GM19238 (cell line): ENCODE data around the gene WNT3A.

Source experiments
- DNase-seq: peaks from one replicate; pipeline ENCODE4 v3.0.0; 2011; ENCODE audit warnings: low spot score; ENCODE audit not compliant: insufficient read length

Gene WNT3A

GRCh38 chr1:227999056-227999930, 7.5 kb upstream of the WNT3A start:
- DNase-seq = peak; percentile 69

GRCh38 chr1:228000416-228000815, 6.4 kb upstream of the WNT3A start:
- no peak for DNase-seq

DNA sequence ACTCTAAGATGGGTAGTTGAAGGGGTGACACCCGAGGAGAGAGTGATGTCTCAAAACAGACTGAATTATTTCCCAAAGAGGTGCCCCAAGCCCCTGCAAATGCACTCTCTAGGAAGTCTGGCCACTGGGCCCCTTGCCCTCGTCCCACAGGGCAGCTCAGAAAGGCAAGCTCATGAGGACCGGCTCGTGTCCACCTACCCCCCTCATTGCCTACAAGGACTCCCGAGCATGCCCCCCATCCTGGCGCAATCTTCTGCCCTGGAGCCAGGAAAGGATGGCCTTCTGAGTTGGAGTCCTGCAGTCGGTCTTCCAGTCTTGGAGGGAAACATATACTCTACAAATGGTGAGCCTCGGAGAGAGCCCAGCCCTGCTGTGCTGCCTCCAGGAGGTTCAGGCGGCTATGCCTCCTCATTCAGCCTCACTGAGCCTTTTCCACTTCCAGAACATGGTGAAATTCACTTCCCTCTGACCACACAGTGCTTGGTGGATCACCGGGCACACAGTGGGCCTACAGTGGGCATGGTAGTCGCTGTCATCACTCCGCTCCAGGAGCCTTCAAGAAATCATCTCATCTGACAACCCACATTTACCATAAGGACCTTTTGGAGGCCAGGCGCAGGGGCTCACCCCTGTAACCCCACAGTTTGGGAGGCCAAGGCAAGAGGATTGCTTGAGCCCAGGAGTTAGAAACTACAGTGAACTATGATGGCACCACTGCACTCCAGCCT, 5.8 kb upstream of the WNT3A start:
- DNase-seq = no peak

- no peak for DNase-seq
These were observed 4.9 kb upstream of the WNT3A start for GRCh38 chr1:228001738-228002535.

GRCh38 chr1:228002792-228003191, 4.0 kb upstream of the WNT3A start:
- no peak for DNase-seq

DNA sequence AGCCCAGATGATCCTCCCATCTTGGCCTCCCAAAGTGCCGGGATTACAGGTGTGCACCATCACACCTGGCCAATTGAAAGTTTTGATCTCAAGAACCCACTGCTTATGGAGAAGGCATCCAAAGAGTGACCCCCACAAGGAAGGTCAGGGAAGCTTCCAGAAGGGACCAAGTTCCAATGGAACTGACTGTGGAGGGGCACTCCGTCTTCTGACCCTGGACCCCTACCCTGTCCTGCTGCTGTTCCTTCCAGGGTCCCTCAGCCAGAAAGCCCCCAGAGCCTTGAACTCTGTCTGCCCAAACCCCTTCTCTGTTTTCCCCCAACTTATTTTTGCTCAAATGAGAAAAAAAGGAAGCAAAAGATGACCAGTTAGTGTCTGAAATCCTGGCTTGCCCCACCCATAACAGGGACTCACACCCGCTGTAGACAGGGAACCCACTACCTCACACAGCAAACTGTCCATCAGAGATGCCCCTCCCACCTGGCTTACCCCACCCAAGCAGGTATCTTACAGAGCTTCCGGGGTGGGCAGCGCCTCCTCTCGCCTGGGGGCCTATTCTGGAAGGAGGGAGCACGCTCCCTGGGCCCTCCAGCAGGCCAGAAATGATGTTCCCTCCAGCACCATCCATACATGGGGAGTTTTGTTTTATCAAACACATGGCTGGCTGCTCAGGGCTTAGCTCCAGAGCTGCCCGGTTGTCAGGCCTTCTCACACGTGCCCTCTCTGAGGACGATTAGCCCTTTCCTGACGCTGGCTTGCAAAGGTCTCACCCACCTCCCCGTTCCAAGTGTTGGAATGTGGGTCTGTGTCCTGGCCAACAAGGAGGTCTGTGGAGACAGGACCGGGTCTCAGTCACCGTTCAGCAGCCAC, 3.1 kb upstream of the WNT3A start:
- no peak for DNase-seq

DNA sequence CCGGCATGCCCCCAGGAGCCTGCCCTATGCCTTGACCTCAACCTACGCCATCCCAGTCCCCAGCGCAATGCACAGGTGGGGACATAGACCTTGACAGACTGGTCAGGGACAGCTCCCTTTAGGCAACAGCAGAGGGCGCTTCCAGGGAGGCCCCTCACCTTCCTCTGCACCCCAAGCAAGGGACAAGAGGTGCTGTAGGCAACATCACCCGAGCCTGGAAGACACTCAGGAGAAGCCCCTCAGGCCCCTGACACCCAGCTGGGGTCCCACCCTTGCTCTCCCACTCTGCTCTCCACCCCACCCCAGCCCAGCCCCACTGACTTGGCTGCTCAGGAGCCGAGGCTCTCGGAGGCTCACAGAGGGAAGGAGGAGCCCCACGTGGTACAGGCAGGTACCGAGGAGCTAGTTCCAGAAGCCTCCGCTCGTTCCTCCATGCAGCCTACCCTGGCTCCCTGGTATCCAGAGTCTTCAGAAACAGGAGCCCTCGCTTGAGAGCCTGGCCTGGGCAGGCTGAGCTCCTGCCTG, 2.4 kb upstream of the WNT3A start:
- DNase-seq = peak; percentile 48

GRCh38 chr1:228004856-228005462, 1.8 kb upstream of the WNT3A start:
- DNase-seq = no peak

- DNase-seq = no peak
These were observed 1.2 kb upstream of the WNT3A start for GRCh38 chr1:228005511-228006033.

DNA sequence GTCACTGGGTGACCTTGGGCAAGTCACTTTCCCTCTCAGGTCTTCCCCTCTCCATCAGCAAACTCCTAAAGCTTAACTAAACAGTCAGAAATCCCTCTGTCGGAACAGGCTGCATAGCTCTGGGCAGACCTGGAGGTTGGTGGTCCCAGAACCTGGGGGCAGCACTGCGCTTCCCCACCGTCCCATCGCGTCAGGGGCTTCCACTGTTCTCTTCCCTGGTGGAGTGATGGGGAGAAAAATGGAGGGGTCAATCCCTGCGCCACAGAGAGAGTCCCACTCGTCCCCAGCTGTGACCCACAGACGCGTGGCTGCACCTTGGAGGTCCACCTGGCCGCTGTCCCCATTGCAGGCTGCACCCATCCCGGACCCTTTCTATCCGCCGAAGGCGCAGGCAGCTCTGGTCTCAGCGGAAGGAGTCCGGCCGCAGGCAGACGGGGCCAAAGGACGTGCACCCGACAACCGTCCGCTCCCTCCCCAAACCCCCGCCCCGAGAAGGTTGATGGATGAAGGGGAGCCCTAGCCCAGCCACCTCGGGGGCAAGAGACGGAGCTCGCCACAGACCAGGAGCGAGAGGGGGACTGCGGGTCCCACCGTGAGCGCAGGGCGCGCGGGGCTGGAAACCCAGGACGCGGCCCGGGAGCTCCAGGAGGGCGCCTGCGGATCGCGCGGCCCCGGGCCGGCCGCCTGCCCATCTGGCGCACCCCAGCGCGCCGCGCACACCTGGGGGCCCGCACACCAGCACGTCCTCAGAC, 588 bp upstream of the WNT3A start:
- no peak for DNase-seq

DNA sequence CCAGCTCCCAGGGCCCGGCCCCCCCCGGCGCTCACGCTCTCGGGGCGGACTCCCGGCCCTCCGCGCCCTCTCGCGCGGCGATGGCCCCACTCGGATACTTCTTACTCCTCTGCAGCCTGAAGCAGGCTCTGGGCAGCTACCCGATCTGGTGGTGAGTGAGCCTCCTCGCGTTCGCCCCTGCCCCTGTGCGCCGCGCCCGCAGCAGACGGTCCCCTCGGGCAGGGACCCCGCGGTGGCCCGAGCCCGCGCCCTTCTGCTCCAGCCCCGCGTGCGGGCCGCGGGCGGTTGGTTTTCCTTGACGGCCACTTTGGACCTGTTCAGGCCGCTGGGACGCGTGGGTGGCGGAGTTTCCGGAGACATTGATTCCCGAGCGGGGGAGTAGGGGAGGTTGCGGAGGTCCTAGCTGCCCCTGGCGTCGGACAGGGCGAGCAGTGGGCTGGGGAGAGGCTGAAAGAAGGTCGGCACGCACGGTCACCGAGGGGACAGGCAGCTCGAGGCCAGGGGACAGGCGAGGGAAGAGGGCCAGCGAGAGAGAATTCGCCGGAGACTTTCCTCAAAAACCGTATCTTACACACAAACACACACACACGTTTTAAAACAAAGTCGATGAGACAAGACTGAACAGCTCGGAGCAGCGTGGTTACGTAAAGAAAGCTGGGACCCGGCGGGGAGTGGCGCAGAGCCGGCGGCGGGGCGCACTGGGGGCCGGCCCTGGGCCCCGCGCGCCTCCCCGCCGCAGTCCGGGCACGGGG, 427 bp downstream of the WNT3A start:
- no peak for DNase-seq

- no peak for DNase-seq
These were observed 1.1 kb downstream of the WNT3A start for GRCh38 chr1:228007801-228008341.

GRCh38 chr1:228008391-228009115, 1.8 kb downstream of the WNT3A start:
- no peak for DNase-seq

DNA sequence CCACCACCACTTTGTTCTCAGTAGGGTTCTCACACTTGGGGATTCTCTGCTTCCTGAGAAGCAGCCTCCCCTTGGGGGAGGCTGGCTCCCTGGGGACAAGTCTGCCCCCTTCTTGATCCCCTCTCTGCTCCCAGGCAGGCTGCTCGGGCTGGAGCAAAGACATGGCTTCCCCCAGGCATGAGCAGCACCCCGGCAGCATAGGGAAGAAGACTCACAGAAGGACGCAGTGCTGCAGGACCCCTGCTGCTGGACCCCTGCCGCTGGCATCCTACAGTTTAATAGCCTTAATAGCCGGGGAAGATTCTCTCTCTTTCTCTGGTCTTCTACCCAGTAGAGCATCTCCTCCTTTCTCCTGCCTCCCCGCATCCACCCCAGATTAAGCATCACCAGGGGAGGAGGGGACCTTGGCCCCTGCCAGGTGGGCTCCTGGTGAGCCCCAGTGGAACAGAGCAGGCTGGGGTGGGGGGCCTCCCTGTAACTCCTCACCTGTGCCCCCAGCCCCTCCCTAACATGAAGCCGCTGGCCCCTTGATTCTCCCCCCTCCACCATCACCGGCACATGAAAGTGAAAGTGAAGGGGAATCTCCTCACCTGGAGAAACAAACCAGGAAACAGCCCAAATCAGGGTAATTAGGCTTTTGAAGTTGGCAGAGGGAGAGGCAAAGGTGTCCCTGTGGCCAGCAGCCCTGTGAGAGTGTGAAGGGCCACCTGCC, 2.5 kb downstream of the WNT3A start:
- no peak for DNase-seq

DNA sequence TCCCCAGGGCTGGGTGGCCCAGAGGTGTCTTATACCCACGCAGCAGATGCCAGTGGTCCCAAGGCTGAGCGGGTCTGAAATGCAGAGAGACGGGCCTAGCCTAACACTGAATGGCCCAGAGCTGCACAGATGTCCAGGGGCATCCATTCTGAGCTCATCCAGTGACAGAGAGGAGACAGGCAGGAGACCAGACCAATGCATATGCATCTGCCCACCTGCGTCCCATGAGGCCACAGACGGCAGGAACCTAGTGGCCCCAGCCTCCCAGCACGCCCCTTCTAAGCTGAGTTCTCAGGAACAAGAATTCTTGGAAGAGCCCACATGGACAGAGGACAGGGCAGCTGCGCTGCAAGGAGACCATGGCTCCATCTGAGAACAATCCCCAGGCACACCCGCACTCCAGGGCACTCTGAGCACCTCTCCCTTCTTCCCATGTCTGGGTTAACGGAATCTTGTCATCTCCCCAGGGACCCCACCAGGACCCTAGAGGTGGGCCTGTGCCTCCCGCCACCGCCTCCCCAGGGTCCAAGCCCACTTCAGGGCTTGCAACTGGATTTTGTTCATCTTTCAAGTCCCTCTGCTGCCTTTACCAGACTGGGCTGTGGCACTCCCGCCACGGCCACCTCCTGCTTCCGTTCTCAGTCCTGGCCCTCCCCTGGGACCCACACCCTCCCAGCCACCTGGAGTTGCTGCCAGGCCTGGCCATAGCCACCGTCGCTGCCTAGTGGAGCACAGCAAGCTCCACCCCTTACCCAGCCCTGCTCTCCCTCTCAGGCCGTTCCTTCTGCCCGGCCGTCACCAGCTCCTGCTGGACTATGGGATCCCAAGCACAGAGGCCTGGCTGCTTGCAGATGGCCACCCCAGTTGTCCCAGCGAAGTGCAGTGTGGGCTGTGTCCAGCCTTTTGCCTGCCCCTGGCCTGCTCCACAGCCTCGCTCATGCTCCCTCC, 3.3 kb downstream of the WNT3A start:
- no peak for DNase-seq

GRCh38 chr1:228010921-228011320, 4.1 kb downstream of the WNT3A start:
- no peak for DNase-seq
